ENCODE data around the gene SCFD1.

The SCFD1 gene

GRCh38 chr14:30757082-30757481 lies 135.0 kb downstream of the SCFD1 start:
- no peak for DNase-seq (ENCODE audit: low read depth in 2 of 2)

- DNase-seq (ENCODE audit: low read depth in 2 of 2) = no peak
Observed at GRCh38 chr14:30759172-30760125, 137.3 kb downstream of the SCFD1 start.

DNA sequence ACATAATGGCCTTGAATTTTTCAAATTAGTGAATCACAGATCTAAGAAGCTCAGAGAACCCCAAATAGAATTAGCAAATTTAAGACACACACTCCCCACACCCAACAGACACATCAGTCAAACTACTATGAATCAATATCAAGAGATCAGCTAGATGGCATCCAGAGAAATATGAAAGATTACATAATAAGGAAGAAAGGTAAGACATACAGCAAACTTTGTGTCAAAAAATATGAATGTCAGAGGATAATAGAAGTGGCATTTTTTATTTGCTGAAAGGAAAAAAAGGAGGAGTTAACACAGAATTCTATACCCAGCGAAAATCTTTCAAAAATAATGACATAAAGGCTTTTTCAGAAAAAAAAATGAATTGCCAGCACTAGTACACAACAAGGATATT lies 141.8 kb downstream of the SCFD1 start:
- no peak for DNase-seq (ENCODE audit: low read depth in 2 of 2)

DNA sequence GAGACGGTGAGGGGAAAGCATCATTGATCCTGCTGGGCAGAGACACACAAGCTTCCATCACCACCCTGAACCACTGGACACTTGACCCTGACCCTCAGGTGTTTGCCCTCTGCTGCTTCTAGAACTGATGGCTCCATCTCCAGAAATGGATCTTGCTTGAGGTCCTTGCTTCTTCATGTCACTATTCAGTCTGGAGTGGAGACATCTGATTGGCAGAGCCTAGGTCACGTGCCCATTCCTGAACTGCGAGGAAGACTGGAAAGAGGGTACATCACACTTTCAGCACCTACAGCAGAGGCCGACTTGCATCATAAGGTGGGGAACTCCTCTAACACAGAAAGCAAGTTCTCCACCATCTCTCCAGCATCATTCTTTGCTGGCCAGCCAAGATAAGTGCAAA lies 145.5 kb downstream of the SCFD1 start:
- no peak for DNase-seq (ENCODE audit: low read depth in 2 of 2)

- DNase-seq (ENCODE audit: low read depth in 2 of 2) = no peak
Observed at GRCh38 chr14:30768791-30769190, 146.7 kb downstream of the SCFD1 start.

GRCh38 chr14:30770376-30770775 lies 148.3 kb downstream of the SCFD1 start:
- DNase-seq (ENCODE audit: low read depth in 2 of 2) = no peak

DNA sequence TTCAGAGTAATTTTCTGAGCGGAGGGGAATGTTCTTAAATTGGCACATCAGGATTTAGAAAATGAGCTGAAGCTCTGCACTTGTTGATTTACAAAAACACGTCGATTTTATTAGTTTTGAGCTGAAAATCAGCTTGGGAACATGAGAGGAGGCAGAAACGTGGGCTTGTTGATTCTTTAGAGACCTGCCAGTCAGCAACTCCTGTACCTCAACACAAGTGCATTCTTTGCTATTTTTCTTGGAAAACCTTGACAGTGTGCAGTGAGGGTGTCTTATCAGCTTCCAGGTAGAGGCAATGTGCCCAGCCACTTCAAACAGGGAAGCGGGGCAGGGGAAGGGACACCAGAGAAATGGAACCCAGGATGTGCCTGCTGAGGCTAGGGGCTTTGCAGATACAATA lies 149.5 kb downstream of the SCFD1 start:
- DNase-seq (ENCODE audit: low read depth in 2 of 2) = no peak

- no peak for DNase-seq (ENCODE audit: low read depth in 2 of 2)
Observed at GRCh38 chr14:30779210-30779609, 157.1 kb downstream of the SCFD1 start.

All from fibroblast of skin of left biceps (primary cell).